ENCODE measurements around the gene HECTD2.

GRCh38 chr10:91528080-91528479, 117.9 kb downstream of the HECTD2 start:
- TF ChIP-seq CTCF (IDR thresholded peaks at IDR 0.05) = no peak
- TF ChIP-seq REST (IDR thresholded peaks at IDR 0.05; ENCODE audit: insufficient read depth in 1 of 2, low read depth in 2 of 2, low read length in 1 of 2) = no peak
- no peak for TF ChIP-seq POLR2AphosphoS5 (IDR thresholded peaks at IDR 0.05; ENCODE audit: low read depth, low read length)
- no peak for TF ChIP-seq SIN3A (IDR thresholded peaks at IDR 0.05; ENCODE audit: borderline replicate concordance, insufficient read depth, low read depth, low read length)
